ENCODE results near the gene TGFB1. TPM values are rescaled to one million over a fixed set of nuclear protein-coding genes. Genes with fewer than 3 reads are reported as not detected.

The TGFB1 gene
- total RNA-seq, 1 experiment from 2014 or later = 30.1 TPM

GRCh38 chr19:41321600-41322270, 32.0 kb downstream of the TGFB1 start:
- Histone ChIP-seq H3K27me3 (ENCODE audit: insufficient read depth, low read length) (no peaks in the 10 kb centered on the region), H3K4ac (ENCODE audit: low read depth, low read length) (no peak overlapping the region), H3T11ph (ENCODE audit: low read length) (no peak overlapping the region), H3K9ac (ENCODE audit: extremely low read depth, insufficient read length, low read length) (no peak overlapping the region), H3K79me2 (ENCODE audit: insufficient read depth, low read length) (no peaks in the 10 kb centered on the region), H3K9me3 (ENCODE audit: control insufficient read depth, low read depth, low read length) (no peaks in the 10 kb centered on the region), H3K27ac (ENCODE audit: insufficient read length, low read depth, low read length) (no peak overlapping the region), H2BK15ac (ENCODE audit: low read depth, low read length) (no peak overlapping the region), H2BK120ac (ENCODE audit: low read depth, low read length, poor library complexity, severe bottlenecking) (no peak overlapping the region), H3K18ac (ENCODE audit: insufficient read length, low read depth, low read length) (no peak overlapping the region), H4K20me1 (ENCODE audit: control insufficient read depth, insufficient read depth, insufficient read length) (no peaks in the 10 kb centered on the region), H2BK5ac (ENCODE audit: insufficient read length, low read length) (no peak overlapping the region), H3K56ac (ENCODE audit: insufficient read length, low read depth, low read length) (no peak overlapping the region), H2BK12ac (ENCODE audit: insufficient read length, low read depth, low read length) (no peak overlapping the region), H3K23me2 (ENCODE audit: insufficient read length, low read depth, low read length, poor library complexity, severe bottlenecking) (peaks cover 14% of the 10 kb centered on the region), H2BK20ac (ENCODE audit: low read depth, low read length, poor library complexity, severe bottlenecking) (no peak overlapping the region), H4K91ac (ENCODE audit: insufficient read length, low read depth, low read length) (no peak overlapping the region), H2AFZ (ENCODE audit: low read length) (no peak overlapping the region), H3K14ac (ENCODE audit: insufficient read depth, low read length) (no peak overlapping the region), H4K8ac (replicated peaks; ENCODE audit: insufficient read length, low read depth, low read length) (no peak overlapping the region), H3K79me1 (ENCODE audit: insufficient read depth, low read depth, low read length, poor library complexity, severe bottlenecking) (no peaks in the 10 kb centered on the region), H3K4me1 (ENCODE audit: insufficient read depth, low read length) (peaks cover 10% of the 10 kb centered on the region; the same call in 1 of the 2 replicates), H2AK5ac (ENCODE audit: insufficient read length, low read length) (no peak overlapping the region), H3K4me2 (ENCODE audit: insufficient read depth, insufficient read length, low read length) (no peak overlapping the region), H3K23ac (ENCODE audit: insufficient read length, low read depth, low read length) (no peak overlapping the region), H4K5ac (ENCODE audit: insufficient read length, low read depth, low read length) (no peak overlapping the region)
- H3K4me1 Mint-ChIP-seq = peaks cover 38 to 41% of the 10 kb centered on the region in 2 experiments
- peaks cover 15 to 55% (median 47%) of the 10 kb centered on the region in 3 experiments for H3K36me3 Mint-ChIP-seq (ENCODE audit: insufficient read depth in 1 of 3, low read depth in 3 of 3)
- no peak overlapping the region; a peak in 1 of 5 replicates for H3K4me3 Mint-ChIP-seq
- WGBS (ENCODE audit: extremely low coverage, insufficient read length, low lambda C conversion rate) = no CpG with 5 or more reads among the region's 10 CpGs
- TF ChIP-seq CTCF (conservative IDR thresholded peaks at IDR 0.05) = peak; percentile 77
- 0 out of 7 replicates have a peak overlapping the region, but pooled peaks of 1 of the 3 experiments have one; percentile 28 for H3K27ac Mint-ChIP-seq
- DNase-seq = peak; percentile 92
- H3K9me3 Mint-ChIP-seq = no peaks in the 10 kb centered on the region; a peak in 1 of 5 replicates
- H3K27me3 Mint-ChIP-seq (ENCODE audit: low read depth) = peaks cover 1% of the 10 kb centered on the region; the same call in 1 of the 2 replicates

All from H9 (cell line).